SK-N-MC (cell line): ENCODE data around the gene ALPP.

Experiments used
- FOXP2 ChIP-seq: optimal IDR thresholded peaks from 2 replicates; pipeline ENCODE3; 2011; ENCODE audit warnings: mild to moderate bottlenecking, moderate library complexity; ENCODE audit not compliant: insufficient read depth; ENCODE audit errors: extremely low read length, control extremely low read depth
- POLR2AphosphoS5 ChIP-seq: IDR thresholded peaks from 2 replicates; pipeline ENCODE4 v1.6.1; 2012; ENCODE audit warnings: mild to moderate bottlenecking, low read depth, low read length, borderline replicate concordance

- TF ChIP-seq POLR2AphosphoS5 (no peak), FOXP2 (no peak)
Observed at GRCh38 chr2:232341739-232342126, 36.8 kb upstream of the ALPP start.
